GM21423 (cell line): Measurements from ENCODE around the gene DLX3.

Experiments used
- ATAC-seq: cut with Tn5 transposase; IDR thresholded peaks from one replicate; pipeline ENCODE4 v1.9.1; 2021; ENCODE audit warnings: mild to moderate bottlenecking, moderate library complexity; ENCODE audit not compliant: unreplicated experiment

DLX3 gene

DNA sequence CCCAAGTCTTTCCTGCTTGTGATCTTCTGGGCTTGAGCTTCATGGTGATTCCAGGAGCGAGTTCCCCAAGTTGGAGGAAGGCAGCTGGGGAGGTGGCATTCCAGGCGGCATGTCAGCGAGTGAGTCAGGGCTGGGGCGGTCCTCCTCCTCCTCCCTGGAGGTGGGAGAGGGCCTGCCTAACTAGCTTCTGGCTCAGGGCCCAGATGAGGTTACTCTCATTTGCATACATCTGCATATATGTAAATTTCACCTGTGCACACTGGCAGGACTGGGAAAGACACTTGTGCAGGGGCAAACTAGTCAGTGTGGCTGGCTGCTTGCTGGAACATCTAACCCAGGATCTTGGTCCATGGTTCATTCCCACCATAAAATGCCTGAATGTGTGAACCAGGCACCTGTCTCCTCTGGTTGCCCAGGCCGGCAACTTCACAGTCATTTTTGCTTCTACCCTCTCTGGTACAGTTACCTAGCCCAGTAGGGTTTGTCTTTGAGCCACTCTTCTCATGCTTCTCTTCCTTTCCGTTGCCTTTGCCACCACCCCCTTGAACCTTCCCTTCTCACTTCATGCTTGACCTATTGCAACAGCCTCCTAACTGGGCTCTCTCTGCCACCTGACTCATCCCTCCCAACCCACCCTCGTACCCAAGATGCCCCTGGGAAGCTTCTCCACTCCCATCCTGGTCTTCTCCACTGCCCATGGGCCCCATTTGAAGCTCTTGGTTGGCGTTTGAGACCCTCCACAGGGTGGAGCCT lies 35.7 kb downstream of the DLX3 start:
- ATAC-seq, result no peak

DNA sequence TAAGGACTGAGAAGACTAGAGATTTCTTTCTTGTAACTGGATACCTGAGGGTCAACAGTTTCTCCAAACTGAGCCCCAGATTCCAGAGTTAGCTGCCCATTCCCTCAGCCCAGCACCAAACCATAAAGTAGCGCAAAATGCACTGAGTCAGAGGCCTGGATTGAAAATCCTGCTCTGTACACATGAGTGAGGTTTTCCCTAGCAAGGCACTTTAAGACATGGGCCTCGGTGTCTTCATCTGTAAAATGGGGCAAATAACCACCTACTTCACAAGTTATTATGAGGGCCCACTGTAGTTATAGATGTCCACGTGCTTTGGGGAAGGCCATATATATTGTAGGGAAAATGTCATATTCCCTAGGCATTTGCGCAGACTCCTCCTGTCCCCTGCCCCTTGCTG lies 36.3 kb downstream of the DLX3 start:
- no peak for ATAC-seq

DNA sequence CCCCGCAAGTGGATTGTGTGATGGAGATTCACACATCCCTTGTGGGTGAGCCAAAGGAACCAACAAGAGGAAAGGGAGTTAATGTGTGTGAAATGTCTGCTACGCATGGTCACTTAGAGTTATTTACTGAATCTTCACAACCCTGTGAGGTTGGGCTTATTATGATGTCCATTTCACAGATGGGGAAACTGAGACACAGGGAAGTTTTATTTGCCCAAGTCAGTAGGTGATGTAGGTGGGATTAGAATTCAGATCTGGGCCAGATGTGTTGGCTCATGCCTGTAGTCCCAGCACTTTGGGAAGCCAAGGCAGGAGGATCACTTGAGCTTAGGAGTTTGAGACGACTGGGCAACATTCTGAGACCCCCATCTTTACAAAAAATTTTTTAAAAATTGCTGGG lies 37.7 kb downstream of the DLX3 start:
- no peak for ATAC-seq

DNA sequence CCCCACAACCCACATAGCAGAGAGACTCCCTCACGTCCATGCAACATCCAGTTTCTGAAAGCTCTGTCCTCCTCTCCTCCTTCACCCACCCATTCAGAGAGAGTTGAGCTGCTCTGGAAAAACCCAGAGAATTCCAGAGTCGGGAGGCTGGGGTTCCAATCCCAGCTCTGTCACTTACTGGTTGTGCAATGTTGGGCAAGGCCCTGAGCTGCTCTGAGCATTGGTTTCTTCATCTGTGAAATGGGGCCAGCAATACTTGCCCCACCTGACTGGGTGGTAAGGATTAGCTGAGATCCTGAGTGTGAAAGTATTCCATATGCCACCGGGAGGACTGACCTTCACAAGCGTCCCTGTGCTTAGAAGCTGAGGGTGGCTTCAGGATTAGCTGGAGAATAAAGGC lies 38.2 kb downstream of the DLX3 start:
- no peak for ATAC-seq

DNA sequence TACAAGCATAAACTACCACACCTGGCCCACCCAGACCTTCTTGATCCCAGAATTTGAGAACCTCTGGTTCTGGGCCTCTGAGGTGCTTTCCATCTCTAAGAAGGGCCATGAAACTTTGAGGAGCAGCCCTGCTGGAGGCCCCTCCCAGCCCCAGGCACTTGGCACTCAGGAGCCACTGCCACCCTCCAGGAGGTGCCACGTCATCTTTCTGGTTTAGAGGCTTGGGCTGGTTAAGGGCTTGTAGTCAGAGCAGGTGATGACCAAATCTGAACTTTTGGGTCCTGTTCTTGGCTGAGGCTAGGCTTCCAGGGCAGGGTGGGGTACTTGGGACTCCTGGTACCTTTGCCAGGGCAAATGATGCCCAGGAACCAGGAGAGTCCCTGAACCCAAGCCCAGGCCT lies 39.9 kb downstream of the DLX3 start:
- no peak for ATAC-seq

DNA sequence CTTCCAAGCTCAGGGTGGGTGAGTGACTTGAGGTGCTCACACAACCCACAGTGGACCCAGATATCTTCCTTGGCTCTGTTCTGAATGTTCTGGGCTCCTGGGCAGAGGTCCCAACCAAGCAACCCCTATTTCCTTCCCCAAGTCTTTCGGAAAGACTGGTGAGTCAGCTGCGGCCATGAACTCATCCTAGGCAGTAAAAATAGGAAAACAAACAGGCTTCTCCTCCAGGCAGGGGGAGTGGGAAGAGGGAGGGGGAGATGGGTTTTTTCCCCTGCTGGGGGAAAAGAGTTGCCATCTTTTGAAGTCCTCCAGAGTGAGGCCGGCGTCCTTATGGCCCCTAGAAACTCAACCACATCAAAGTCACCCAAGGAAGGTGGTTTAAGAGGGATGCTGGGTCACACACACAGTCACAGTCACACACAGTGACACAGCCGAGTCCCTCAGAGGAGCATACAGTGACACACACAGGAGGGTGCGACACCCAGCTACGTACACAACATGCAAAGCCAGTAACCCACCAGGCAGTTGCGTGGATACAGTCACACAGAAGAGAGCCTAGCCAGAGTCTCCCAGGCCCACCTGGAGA lies 42.0 kb downstream of the DLX3 start:
- ATAC-seq, result no peak

DNA sequence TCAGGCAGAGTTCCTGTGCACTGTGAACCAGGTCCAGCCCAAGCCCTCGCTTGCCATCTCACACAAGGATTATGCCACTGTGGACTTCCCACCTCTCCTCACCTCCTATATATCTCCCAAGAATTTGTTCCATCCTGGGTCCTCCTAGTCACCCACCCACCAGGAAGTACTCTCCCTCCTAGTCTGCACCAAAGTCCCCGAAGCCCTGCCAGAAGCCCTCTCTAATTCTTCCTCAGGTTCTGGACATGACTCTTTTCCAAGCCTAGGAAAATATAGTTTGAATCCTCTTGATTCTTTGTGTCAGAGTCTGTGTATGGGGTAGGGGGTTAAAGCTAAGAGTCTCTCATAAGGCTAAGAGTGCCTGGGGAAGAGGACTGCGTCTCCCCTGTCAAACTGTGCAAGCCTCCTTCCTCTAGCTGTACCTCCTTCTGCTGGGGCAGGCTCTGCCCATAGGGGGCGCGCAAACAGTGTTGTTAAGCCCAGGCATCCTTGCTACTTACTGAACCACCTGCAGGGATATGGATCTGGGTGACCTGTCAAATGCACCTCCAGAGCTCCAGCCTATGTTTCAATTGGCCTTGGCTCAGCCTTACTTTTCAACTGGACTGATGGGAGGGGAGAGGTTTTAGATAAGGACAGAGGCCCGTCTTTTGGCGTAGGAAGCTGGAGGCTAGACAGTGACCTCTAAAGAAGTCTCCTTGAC lies 42.7 kb downstream of the DLX3 start:
- no peak for ATAC-seq

DNA sequence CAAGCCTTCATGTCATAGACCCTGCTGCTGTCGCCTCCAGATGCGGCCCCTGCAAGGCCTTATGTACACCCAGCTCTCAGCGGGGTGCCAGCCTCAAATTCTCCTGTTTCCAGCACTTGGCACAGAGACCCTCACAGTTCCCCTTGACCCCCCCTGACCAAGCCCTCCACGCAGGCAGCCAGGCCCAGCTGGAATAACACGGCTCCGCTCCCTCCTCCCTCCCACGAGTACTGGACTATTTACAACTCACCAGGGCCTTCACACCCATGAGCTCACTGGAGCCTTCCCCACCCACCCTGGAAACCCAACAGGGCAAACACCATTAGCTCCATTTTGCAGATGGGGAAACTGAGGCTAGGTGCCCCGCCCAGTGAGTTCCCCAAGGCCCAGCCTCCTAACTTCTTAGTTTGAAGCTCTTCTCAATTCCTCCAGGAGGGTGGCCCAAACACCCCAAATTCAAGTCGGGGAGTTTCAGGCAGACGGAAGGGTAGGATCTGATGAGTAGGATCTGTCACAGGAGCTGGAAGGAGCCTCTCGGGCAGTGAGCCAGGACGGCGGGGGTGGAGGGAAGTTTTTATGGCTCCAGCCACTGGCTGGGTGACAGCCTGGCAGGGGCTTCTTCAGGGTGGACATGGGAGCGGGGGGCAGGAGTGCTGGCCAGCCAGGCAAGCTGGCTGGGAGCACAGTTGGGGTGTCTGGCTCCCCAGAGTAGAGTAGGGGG lies 43.5 kb downstream of the DLX3 start:
- ATAC-seq, result no peak

DNA sequence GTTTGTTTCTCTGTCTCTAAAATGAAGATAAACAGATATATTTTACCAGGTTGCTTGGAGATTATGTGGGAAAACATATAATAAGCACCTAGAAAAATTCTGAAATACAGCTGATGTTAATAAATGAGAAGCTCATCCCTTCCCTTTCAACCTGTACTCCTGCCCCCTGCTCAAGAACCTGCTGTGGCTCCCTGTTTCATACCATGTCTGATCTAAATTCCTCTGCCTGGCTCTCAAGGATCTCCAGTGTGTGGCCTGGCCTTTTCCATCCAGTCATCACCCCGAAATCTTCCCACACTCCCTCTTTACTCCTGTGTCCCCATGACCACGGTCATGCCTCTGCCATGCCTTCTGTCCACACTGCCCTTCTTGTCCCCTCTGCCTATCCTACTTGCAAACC lies 45.4 kb downstream of the DLX3 start:
- ATAC-seq, result no peak

DNA sequence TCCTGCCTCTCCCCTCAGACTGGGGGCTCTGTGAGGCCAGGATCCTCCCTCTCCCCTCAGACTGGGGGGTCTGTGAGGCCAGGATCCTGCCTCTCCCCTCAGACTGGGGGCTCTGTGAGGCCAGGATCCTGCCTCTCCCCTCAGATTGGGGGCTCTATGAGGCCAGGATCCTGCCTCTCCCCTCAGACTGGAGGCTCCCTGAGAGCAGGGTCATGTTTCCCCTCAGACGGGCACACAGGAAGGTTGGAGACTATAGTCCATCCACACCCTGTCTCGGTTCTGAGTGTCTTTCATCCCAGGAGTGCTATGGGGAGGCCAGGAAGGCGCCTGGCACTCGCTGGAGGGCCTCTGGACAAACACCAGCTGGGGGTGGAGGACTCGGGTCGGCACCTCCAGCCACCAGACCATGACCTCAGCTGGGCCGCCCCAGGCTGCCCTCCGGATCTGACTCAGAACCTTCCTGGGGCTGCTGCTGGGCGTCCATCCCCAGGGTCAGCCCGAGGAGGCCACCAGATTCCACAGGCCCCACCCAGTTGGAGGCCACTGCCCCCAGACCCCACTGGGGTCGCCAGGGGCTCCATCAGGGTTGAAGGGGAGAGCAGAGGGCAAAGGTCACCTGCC lies 48.0 kb downstream of the DLX3 start:
- no peak for ATAC-seq

DNA sequence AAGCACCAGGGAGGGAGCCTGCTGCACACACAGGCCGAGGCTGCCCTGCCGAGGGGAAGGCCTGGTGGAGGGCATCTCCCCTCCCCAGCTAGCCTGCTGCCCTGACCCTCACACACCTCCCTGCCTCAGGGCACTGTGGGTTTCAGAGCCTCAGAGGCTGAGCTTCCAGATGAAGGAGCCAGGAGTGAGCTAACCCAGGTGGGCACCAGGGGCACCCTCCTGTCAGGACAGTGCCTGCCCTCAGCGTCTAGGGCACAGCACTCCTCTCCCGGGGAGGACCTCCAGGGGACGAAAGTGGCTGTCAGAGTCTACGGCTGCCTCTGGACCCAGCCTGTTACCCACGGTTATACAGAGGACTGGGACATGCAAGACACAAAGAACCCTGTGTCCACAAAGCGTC lies 48.8 kb downstream of the DLX3 start:
- ATAC-seq, result no peak

DNA sequence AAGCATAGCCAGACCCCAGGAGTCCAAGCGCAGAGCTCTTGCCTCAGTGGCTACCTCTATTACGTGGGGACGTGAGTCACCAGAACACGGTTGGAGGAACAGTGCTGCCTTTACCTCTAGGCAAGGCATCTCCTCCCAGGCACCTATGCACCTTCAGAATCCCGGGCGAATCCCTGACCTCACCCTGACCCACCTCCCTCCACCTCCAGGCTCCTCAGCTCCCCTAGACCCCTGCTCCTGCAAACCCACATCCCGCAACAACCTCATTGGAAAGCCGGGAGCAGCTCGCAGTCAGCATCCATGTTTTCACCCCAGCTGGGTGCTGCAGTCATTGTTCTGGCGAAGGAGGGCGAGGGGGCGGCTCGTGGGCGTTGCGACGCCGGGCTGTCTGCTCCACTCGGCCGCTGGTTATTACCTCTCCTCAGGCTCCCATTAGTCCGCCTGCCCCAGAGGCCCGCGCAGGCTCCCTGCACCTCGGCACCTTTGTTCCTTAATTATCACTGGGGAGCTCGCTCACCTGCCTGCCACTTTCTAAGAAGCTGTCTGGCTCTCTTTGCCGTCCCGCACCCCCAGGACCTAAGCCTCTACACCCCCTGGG lies 50.7 kb downstream of the DLX3 start:
- ATAC-seq, result no peak

DNA sequence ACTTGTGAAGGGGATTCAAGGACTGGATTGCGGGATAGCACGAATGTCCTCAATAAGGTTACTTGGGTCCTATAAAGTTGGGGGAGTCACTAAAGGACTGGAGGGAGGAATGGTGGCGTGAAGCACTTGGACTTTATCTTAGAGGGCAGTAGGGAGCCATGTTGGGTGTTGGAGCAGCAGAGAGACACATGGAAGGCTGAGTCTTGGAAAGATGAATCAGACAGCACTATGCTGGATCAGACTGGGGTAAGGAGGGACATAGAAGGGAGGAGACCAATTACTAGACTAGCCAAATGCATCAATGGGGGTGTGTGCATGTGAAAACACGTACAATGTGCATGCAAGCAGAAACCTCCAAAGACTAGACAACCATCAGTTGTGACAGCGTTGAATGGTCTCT lies 52.1 kb downstream of the DLX3 start:
- no peak for ATAC-seq

DNA sequence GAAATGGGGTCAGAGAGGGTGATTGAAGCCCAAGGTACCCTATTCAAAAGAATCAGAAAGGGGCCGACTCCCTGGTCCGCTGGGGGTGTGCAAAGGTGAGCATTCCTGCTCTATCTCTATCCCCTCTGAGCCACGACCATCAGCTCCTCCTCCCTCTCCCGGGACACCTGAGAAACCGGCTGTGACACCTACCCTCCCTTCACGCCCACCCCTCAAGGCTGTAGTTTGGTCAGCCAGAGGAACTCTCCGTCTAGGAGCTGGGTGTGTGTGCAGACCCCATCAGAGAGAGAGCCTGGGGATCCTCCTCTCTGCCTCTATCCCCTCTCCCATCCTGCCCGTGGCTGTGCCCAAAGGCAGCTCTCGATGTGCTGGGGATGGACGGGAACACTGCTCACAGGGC lies 53.6 kb downstream of the DLX3 start:
- no peak for ATAC-seq
